Muscle of leg (tissue), 11 donors: Measurements from ENCODE around the gene PPP1R12C. TPM values are rescaled to one million over a fixed set of nuclear protein-coding genes. Genes with fewer than 3 reads are reported as not detected.
"Not testable (repeated sequence)": the region's sequence is repeated elsewhere in the genome, so short reads cannot be mapped to it uniquely, and the experiment has no call there.

Experiments
- DNase-seq: peaks from one replicate; pipeline ENCODE4 v3.0.0; 2013
- H3K27ac ChIP-seq: one replicate; pipeline ENCODE4 v1.5.1; 2013; ENCODE audit warnings: mild to moderate bottlenecking, low read length, control low read depth
- H3K27me3 ChIP-seq: one replicate; pipeline ENCODE4 v1.6.1; 2013; ENCODE audit warnings: low read length; ENCODE audit not compliant: control insufficient read depth, insufficient read depth
- H3K36me3 ChIP-seq: one replicate; pipeline ENCODE4 v1.6.1; 2013; ENCODE audit warnings: low read length; ENCODE audit not compliant: control insufficient read depth, insufficient read depth
- H3K4me1 ChIP-seq: one replicate; pipeline ENCODE4 v1.6.1; 2013; ENCODE audit warnings: low read length; ENCODE audit not compliant: control insufficient read depth, insufficient read depth
- H3K4me3 ChIP-seq: one replicate; pipeline ENCODE4 v1.5.1; 2013; ENCODE audit warnings: low read length, control low read depth
- H3K9me3 ChIP-seq: replicated peaks from 2 replicates; pipeline ENCODE4 v1.6.1; 2013; ENCODE audit warnings: low read depth, low read length; ENCODE audit not compliant: control insufficient read depth
- WGBS: methylation state at CpG from one replicate; pipeline ENCODE4 v1.1.5; 2013; ENCODE audit warnings: missing lambda C conversion rate; ENCODE audit not compliant: insufficient coverage; 5-methylcytosine and 5-hydroxymethylcytosine counted together
- polyA plus RNA-seq, 8 donors: library from polyadenylated mRNA; unstranded; fragments of 120-200 nt; gene quantifications; one replicate each; pipeline versions ENCODE4 v1.2.1 to v1.2.3, GENCODE V29; 2013; ENCODE audit warnings: inconsistent platforms in 1 of 8, low replicate concordance in 1 of 8; ENCODE audit not compliant: insufficient read length in 8 of 8, insufficient read depth in 1 of 8
- total RNA-seq: library from RNA; stranded (reverse); fragments of 120-200 nt; gene quantifications from one replicate; pipeline ENCODE4 v1.2.4, GENCODE V29; 2013

Gene PPP1R12C
- total and polyA plus RNA-seq, 9 donors = 59.4 to 106 (median 90.2) TPM

DNA sequence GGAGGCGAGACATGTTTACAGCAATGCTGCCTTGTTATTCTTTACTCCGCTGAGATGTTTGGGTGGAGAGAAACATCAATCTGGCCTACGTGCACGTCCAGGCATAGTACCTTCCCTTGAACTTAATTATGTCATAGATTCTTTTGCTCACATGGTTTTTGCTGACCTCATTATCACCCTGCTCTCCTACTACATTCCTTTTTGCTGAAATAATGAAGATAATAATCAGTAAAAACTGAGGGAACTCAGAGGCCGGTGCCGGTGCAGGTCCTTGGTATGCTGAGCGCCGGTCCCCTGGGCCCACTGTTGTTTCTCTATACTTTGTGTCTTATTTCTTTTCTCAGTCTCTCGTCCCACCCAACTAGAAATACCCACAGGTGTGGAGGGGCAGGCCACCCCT is 57.1 kb downstream of the PPP1R12C start:
- DNase-seq, H3K9me3 ChIP-seq, H3K27me3 ChIP-seq, H3K4me3 ChIP-seq, H3K4me1 ChIP-seq, H3K27ac ChIP-seq: not testable (repeated sequence)
- 67% methylated on average over 1 of the region's 9 CpGs for WGBS
- H3K36me3 ChIP-seq = peaks cover 30% of the 10 kb centered on the region

DNA sequence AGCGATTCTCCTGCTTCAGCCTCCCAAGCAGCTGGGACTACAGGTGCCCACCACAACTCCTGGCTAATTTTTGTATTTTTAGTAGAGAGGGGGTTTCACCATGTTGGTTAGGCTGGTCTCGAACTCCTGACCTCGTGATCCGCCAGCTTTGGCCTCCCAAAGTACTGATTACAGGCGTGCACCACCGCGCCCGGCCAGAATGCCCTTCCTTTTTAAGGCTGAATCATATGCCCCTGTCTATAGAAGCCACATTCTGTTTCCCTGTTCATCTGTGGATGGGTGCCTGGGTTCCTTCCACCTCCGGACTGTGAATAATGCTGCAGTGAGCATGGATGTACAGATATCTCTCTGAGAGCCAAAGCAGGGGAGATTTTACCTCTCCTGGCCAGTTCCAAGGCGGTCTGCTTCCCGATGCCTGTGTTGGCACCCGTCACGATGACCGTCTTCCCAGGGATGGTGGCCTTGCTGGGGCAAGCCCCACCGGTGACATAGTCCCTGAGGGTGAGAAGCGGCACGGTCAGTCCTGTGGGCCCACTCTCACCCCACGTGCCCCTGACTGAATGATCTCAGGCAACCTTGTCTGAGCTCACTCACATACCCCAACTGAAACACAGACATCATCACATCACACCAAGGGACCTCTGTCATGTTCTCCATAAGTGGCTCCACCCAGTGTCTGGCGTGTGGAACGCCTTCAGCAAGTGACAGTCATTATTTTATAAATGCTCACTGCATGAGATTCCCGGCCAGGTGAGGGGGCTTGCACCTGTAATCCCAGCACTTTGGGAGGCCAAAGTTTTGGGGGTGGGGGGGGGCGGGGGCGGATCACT is 58.4 kb downstream of the PPP1R12C start:
- Histone ChIP-seq H3K27me3 (no peaks in the 10 kb centered on the region), H3K4me3 (no peak overlapping the region), H3K9me3 (no peaks in the 10 kb centered on the region), H3K27ac (no peak overlapping the region), H3K36me3 (peaks cover 34% of the 10 kb centered on the region), H3K4me1 (peaks cover 5% of the 10 kb centered on the region)
- 95% methylated on average over 15 of the region's 23 CpGs for WGBS
- DNase-seq = no peak

DNA sequence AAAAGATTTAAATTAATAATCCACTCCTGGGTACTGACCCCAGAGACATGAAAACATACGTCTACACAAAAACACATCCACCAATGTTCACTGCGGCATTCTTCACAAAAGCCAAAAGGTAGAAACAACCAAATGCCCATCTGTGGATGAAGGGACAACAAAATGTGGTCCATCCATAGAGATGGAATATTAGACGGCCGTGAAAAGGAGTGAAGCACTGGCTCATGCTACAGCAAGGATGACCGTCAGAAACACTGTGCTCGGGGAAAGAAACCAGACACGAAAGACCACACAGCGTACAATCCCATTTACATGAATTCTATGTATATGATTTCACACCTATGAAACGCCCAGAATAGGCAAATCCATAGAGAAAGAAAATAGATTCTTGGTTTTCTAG is 60.6 kb downstream of the PPP1R12C start:
- Histone ChIP-seq H3K36me3 (peaks cover 48% of the 10 kb centered on the region), H3K27me3 (no peaks in the 10 kb centered on the region), H3K4me1 (no peaks in the 10 kb centered on the region), H3K4me3 (no peak overlapping the region), H3K27ac (no peak overlapping the region), H3K9me3 (no peaks in the 10 kb centered on the region)
- no peak for DNase-seq
- 100% methylated on average over 1 of the region's 9 CpGs for WGBS

DNA sequence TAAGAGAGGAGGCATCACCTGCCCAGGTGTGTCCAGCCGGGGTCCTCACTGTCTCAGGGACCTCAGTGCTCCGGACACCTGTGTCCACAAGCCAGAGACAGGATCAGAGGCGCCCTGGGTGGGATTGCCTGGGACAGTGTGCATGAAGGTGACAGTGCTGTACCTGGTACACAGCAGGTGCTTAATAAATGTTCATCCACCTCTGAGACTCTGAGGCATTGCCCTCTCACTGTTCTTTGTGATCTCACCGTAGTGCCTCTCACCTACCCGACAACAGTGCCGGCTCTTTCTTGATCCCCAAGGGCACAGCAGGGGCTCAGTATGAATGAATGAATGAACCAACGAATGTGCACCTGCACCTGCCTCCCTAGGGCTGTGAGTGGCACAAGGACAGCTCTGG is 63.7 kb downstream of the PPP1R12C start:
- H3K27ac ChIP-seq = no peak overlapping the region
- no peaks in the 10 kb centered on the region for H3K9me3 ChIP-seq
- DNase-seq = no peak
- no peaks in the 10 kb centered on the region for H3K4me1 ChIP-seq
- H3K36me3 ChIP-seq = peaks cover 59% of the 10 kb centered on the region
- no peak overlapping the region for H3K4me3 ChIP-seq
- WGBS = 75% methylated on average over 7 of the region's 7 CpGs
- no peaks in the 10 kb centered on the region for H3K27me3 ChIP-seq

DNA sequence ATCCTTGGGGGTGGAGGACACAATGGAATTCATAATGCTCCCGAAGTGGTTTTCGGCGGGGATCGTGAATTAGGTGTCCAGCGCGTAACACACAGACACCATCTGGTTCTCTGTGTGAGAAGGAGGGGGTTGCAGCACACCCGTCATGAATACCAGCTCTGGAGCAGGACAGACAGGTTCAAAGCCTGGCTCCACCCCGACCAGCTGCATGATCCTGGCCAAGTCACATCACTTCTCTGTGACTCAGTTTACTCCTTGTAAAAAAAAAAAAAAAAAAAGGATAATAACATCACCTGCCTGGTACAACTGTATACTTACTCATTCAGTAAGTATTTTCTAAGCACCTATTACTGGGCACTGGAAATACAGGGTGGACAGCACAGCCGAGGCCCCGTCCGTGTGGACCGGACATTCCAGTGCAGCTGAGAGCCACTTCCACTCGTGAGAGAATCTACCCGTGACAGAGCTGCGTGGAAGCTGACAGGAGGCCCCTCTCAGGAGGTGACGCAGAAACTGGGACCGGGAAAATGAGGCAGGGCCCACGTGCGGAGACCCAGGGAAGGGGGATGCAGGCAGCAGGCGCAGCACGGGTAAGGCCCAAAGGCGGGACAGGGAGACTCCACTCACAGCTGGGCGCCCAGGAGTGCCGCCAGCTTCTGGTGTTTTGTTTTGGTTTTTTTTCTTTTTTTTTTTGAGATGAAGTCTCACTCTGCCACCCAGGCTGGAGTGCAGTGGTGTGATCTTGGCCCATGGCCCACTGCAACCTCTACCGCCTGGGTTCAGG is 66.5 kb downstream of the PPP1R12C start:
- no peaks in the 10 kb centered on the region for H3K9me3 ChIP-seq
- H3K27ac ChIP-seq = no peak overlapping the region
- DNase-seq = no peak
- no peaks in the 10 kb centered on the region for H3K4me1 ChIP-seq
- no peaks in the 10 kb centered on the region for H3K27me3 ChIP-seq
- H3K36me3 ChIP-seq = peaks cover 55% of the 10 kb centered on the region
- H3K4me3 ChIP-seq = no peak overlapping the region
- WGBS = 93% methylated on average over 19 of the region's 25 CpGs

DNA sequence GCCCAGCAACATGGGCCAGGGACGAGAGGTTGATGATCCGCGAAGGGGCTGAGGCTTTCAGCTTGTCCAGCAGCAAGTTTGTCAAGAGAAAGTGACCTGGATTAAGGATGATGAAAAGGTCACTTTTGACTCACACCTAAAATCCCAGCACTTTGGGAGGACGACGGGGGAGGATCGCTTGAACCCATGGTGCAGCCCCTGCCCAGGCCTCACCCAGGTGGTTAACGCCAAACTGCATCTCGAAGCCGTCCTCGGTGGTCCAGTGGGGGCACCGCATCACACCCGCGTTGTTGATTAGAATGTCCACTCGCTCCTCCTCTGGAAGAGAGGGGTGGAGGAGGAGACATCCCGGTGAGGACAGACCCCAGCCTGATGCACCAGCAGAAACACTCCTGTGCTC is 69.0 kb downstream of the PPP1R12C start:
- H3K9me3 ChIP-seq = no peaks in the 10 kb centered on the region
- no peak for DNase-seq
- H3K36me3 ChIP-seq = peaks cover 54% of the 10 kb centered on the region
- no peak overlapping the region for H3K4me3 ChIP-seq
- no peaks in the 10 kb centered on the region for H3K4me1 ChIP-seq
- no peaks in the 10 kb centered on the region for H3K27me3 ChIP-seq
- WGBS = 94% methylated on average over 14 of the region's 15 CpGs
- no peak overlapping the region for H3K27ac ChIP-seq

DNA sequence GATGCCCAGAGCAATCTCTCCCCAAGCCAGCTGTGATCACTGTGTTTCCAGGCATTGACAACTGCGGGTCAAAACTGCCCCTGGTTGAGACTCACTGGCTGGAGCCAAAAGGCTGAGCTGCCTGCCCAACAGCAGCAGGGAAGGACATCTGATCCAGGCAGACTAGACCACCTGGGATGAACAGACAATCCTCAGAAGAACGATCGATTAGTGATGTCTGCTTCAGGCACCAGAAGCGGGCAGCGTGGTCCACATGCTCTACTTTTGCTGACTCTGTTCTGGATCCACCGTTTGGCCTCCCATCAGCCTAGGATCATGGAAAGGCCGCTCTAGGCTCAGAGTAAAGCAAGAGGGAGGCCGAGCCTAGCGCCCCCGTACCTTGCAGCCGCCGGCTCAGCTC is 69.5 kb downstream of the PPP1R12C start:
- H3K4me1 ChIP-seq = no peaks in the 10 kb centered on the region
- 94% methylated on average over 12 of the region's 12 CpGs for WGBS
- H3K4me3 ChIP-seq = no peak overlapping the region
- peaks cover 49% of the 10 kb centered on the region for H3K36me3 ChIP-seq
- no peak for DNase-seq
- no peaks in the 10 kb centered on the region for H3K9me3 ChIP-seq
- H3K27ac ChIP-seq = no peak overlapping the region
- H3K27me3 ChIP-seq = no peaks in the 10 kb centered on the region

DNA sequence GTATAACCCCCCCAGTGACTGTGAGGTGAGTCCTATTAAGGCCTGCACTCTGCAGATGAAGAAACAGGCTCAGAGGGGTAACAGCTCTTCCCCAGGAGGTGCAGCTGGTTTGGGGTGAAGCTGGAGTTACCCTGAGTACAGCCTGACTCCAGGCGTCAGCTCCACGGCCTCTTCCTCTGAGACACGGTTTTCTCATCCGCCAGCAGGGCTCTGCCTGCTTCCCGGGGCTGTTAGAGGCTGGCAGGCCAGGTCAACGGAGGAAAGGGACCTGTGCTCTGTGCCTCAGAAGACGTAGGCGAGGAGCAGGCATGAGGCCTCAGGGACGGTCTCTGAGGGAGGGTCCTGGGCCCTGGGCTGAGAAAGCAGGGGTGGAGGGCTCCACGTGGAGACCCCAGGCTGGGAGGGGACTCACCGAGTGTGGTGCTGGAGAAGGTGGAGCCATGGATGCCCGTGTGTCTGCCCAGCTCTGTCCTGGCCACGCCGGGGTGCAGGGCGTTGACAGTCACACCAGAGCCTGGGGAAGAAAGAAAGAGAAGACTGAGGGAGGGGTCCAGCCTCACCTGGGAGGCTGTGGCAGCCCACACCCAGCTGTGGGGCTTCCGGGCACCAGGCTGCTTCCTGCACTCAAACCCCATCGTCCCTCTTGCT is 70.3 kb downstream of the PPP1R12C start:
- peaks cover 45% of the 10 kb centered on the region for H3K36me3 ChIP-seq
- no peaks in the 10 kb centered on the region for H3K9me3 ChIP-seq
- DNase-seq = no peak
- no peaks in the 10 kb centered on the region for H3K4me1 ChIP-seq
- H3K4me3 ChIP-seq = no peak overlapping the region
- no peaks in the 10 kb centered on the region for H3K27me3 ChIP-seq
- H3K27ac ChIP-seq = no peak overlapping the region
- 87% methylated on average over 15 of the region's 17 CpGs for WGBS

DNA sequence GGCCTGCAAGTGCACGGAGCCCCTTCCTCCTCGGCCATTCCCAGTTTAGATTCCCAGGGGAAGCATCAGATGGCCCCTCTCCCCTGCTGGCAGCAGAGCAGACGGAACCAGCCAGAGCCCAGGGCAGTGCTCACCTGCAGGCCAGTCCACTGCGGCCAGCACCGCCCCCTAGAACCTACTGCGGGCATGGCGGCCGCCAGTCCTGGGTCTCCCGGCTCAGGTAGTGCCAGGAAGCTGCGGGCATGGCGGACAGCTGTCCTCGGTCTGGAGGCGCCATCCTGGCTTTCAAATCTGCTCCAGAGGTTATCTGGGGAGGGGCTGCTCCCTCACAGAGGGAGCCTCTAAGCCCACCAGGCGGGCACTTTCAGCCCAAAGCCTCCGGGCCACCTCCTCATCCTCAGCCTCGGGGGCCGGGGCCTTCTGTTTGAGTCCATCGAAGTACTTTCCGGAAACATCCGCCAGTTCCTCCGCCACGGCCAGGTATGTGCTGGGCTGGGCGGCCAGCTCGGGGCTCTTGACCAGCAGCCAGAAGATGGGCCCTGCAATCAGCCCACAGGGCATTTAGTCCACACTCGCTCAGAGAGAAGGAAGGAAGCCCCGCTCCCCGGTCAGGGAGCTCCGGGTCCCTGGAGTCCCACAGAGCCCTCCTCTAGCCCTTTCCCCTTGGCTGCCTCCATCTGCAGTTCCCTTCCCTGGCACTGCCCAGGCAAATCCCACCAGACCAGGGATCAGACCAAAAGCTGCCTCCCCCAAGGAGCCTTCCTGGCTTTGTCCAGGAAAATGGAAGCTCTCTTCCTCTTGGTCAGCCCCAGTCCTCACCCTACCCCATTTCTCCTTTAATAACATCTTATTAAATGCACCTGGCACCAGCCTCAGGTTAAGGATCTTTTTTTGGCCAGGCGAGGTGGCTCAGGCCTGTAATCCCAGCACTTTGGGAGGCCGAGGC is 72.4 kb downstream of the PPP1R12C start:
- H3K36me3 ChIP-seq = peaks cover 34% of the 10 kb centered on the region
- H3K9me3 ChIP-seq = no peaks in the 10 kb centered on the region
- H3K27me3 ChIP-seq = no peaks in the 10 kb centered on the region
- 91% methylated on average over 24 of the region's 30 CpGs for WGBS
- no peak for DNase-seq
- H3K4me1 ChIP-seq = no peaks in the 10 kb centered on the region
- H3K4me3 ChIP-seq = no peak overlapping the region
- H3K27ac ChIP-seq = no peak overlapping the region
